Activated CD8-positive, alpha-beta memory T cell treated with anti-CD3 and anti-CD28 coated beads, Interleukin-2, amount 50 U/mL, for 4 hours (primary cell): ENCODE data around the gene KIFC1.

Experiments
- DNase-seq: peaks from one replicate; pipeline ENCODE4 v3.0.0-alpha.2; 2020

The KIFC1 gene

DNA sequence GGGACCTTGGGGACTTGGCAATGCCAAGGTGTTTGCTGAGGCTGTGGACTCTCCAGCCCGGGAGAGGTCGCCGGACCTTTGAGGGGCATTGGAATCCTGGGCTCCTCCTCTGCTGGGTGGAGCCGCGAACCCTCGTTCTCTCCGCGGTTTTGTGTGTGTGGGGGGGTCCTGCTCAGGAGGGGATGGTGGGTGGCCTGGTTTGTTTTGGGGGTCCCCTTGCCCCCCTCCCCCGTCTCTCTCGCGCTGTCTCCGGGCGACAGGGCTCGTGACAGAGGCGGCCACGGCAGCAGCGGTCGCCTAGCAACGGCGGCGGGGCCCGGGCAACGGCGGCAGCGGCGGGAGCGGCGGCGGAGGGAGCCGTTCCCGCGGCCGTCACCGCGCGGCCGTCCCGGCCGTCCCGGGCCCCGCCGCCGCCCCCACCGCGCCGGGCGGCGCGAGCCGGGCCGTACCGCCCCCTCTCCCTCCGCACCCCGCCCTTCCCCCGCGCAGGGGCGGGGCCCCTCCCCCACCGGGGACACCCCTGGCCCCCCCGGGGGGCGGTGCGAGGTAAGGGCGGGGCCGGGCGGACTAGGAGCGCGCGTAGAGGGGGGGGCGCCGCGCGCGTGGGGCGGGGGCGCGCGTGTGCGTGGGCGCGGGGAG lies 36.1 kb downstream of the KIFC1 start:
- peak; percentile 70 for DNase-seq

- DNase-seq: no peak
These were observed 36.8 kb downstream of the KIFC1 start for GRCh38 chr6:33428224-33428965.

DNA sequence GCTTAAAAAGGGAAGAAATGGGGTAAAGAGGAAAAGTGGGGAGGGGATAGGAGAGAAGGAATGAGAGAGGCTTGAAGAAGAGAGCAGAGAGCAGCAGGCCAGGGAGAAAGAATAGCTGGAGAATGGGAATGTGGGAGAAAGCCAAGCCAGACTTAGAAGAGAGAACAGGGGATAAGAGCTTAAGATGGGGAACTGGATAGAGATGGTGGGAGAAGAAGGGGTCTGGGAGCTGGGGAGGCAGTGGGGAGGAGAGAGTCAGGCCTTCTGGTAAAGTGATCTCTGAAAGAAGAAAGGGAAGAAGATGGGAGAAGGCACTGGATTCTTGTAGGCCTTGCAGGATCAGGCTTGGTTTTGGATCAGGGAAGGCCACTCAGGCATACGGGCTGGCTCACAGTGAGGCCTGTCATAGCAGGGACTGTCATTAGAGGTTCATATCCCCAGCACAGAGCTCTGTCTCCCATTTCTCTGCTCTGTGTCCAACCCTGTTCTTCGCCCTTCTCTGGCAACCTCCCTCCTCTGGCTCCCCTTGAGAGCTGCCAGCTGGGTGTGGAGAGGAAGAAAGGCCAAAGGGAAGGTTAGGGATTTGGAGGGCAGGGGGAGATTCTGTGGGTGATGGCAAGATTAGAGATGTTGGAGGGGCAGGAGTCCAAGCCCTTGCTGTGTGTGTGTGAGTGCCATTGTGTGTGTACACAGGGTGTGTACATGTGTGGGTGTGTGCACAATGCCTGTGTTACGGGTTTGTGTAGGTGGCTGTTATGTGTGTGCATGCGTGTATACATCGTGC lies 37.5 kb downstream of the KIFC1 start:
- no peak for DNase-seq

GRCh38 chr6:33429750-33430052 lies 38.1 kb downstream of the KIFC1 start:
- no peak for DNase-seq

DNA sequence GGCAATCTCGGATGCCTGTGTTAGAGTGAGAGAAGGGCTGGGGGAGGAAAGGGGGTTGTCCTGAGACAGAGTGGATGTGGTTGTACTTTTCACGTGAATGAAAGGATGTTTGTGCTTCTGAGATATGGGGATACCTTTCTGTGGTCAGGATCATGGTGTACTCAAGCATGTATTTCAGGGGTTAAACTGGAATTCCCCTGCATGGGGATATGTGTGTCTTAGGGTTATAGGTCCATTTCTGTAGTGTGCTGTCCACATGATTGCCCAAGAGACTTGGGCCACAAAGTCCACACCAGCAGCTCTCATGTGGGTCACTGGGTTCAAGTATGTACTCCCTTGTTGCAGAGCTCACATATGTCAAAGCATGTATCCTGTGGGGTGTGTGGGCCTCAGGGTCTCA lies 38.7 kb downstream of the KIFC1 start:
- DNase-seq: no peak

DNA sequence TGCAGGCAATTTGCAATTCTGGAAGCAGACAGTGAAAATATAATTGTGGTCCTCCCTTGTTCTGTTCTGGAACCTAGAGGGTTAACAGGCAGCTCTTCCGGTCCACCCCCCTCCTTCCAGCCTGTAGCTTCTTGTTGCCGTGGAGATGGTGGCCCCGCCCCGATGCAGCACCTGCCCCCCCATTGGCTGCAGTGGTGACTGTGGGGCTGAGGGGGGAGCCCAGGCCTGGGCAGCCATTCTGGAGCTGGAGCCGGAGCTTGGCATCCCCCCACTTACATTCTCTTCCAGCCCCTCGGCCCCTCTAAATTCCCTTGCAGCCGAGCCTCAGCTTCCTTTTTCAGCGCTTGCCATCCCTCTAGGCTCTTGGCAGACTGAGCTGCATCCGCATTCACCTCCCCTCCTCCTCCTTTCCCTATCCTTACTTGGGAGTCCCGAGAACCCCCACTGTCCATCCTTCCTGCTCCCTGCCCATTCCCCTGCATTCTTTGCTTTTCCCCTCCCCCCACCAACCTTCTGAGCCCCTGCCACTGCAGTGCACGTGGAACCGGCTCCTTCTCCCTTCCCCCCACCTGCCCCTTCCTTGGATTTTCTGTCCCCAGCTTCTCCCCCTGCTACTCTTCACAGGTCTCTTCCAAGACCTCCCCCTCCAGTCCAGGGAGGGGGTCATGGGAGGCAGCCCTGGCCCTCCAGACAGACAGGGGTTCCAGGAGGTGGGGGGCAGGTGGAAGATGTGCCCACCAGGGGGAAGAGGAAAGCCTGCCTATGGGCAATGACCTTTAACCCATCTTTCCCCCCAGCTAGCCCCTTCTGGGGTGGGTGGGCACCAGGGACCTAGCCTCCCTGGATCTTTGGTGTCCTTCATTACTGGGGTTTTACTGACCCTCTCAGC lies 39.6 kb downstream of the KIFC1 start:
- DNase-seq: peak; percentile 81

DNA sequence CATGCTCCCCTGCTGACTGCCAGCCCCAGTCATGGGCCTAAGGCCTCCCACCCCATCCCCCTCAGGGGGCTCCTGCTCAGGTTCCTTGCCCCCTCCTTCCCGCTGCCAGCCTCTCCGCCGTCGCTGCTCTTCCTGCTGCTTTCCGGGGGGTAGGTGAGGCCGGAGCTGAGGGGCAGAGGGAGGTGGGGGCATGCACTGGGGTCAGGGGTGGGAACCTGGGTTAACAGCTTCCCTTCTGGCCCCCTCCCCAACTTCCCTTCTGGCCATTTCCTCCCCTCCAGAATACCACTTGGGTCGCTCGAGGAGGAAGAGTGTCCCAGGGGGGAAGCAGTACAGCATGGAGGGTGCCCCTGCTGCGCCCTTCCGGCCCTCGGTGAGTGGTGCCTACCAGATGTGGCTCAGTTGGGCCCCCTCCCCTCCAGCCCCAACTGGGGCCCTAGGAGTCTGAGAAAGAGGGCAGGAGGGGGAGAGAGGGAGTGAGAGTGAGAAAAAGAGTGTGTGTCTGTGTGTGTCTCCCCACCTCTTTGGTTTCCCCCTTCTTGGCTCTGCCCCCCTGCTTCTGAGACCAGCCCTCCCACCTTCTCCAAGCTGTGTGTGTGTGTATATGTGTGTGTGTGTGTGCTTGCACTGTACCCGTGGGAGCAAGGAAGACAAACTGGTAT lies 40.4 kb downstream of the KIFC1 start:
- no peak for DNase-seq

DNA sequence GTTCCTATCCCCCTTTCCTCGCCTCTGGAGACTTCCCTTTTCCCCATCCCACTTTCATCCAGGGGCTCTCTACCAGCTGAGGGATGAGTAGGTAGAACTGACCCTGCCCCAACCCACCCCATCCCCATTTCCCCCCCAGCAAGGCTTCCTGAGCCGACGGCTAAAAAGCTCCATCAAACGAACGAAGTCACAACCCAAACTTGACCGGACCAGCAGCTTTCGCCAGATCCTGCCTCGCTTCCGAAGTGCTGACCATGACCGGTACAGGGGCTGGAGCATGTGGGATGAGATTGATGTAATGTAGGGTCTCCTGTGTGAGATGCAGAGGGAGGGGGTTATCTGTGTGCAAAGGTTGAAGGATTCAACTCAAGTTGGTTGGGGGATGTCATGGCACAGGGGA lies 40.9 kb downstream of the KIFC1 start:
- DNase-seq: no peak

DNA sequence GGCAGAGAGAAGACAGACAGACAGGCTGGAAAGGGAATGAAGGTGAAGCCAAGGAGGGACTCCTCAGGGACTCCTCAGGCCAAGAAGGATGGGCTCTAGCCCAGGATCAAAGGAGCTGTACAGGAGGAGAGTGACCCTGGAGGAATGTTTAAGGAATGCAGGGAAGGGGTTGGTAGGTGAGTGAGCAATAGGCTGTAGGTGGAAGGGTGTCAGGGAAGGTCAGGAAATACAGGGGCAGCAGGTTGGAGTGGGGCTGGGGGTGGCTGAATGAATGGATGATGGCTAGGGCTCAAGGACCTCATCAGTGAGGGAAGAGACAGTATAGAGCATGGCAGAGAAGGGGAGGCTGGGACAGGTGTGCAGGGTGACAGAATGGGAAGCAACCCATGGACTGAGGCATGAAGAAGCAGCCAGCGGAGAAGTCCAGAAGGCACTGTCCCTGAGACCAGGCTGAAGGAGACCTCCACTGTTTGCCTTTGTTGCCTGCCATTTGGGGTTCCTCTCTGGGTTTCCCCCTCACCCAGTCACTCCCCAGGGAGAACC lies 41.4 kb downstream of the KIFC1 start:
- DNase-seq: no peak

- DNase-seq: no peak
These were observed 42.0 kb downstream of the KIFC1 start for GRCh38 chr6:33433544-33434191.

DNA sequence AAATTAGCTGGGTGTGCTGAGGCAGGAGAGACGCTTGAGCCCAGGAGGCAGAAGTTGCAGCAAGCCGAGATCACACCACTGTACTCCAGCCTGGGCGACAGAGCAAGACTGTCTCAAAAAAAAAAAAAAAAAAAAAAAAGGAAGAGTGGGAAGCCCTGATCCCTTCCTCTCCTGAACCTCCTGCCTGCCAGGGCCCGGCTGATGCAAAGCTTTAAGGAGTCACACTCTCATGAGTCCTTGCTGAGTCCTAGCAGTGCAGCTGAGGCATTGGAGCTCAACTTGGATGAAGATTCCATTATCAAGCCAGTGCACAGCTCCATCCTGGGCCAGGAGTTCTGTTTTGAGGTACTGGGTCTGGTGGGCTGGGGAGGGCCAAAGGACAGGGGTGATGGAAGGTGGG lies 43.3 kb downstream of the KIFC1 start:
- DNase-seq: no peak

DNA sequence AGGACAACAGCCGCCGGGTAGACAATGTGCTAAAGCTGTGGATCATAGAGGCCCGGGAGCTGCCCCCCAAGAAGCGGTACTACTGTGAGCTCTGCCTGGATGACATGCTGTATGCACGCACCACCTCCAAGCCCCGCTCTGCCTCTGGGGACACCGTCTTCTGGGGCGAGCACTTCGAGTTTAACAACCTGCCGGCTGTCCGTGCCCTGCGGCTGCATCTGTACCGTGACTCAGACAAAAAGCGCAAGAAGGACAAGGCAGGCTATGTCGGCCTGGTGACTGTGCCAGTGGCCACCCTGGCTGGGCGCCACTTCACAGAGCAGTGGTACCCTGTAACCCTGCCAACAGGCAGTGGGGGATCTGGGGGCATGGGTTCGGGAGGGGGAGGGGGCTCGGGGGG lies 46.0 kb downstream of the KIFC1 start:
- no peak for DNase-seq

GRCh38 chr6:33438978-33439594 lies 47.5 kb downstream of the KIFC1 start:
- DNase-seq: no peak

GRCh38 chr6:33439956-33440648 lies 48.5 kb downstream of the KIFC1 start:
- no peak for DNase-seq

GRCh38 chr6:33440649-33441309 lies 49.2 kb downstream of the KIFC1 start:
- DNase-seq: no peak

GRCh38 chr6:33441457-33441856 lies 49.8 kb downstream of the KIFC1 start:
- no peak for DNase-seq

DNA sequence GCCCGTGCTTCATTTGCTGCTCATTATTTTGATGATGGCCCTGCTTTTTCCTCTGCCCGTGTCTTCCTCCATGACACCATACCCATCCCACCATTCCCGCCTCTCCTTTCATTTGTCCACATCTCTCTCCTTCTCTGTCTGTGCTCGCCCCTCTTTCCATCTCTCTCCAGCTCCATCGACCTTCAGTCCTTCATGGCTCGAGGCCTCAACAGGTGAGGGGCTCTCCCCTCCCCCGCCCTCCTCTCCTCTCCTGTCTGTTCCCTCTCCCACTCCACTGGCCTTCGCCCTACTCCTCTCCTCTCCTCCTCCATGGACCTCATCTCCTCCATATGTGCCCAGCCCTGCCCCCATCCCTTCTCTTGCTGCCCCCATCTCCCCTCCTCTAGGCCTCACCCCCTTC lies 50.7 kb downstream of the KIFC1 start:
- DNase-seq: no peak

- DNase-seq: no peak
These were observed 51.4 kb downstream of the KIFC1 start for GRCh38 chr6:33443025-33443424.

GRCh38 chr6:33443619-33444504 lies 52.2 kb downstream of the KIFC1 start:
- DNase-seq: no peak
